GM12864 (cell line): ENCODE results near the gene SPARC.
"Not testable (repeated sequence)": the region's sequence is repeated elsewhere in the genome, so short reads cannot be mapped to it uniquely, and the experiment has no call there.

ENCODE experiments used
- DNase-seq: peaks from one replicate; pipeline ENCODE4 v3.0.0-alpha.2; 2011; ENCODE audit warnings: low read depth
- H3K4me3 ChIP-seq: 2 replicates; pipeline ENCODE4 v1.5.1; 2011; ENCODE audit warnings: mild to moderate bottlenecking, low read depth, low read length, control low read depth
- CTCF ChIP-seq: IDR thresholded peaks from 2 replicates; pipeline ENCODE4 v1.5.1; 2011; ENCODE audit warnings: low read depth, mild to moderate bottlenecking, moderate library complexity, low read length, control low read depth, inconsistent platforms; ENCODE audit errors: missing control alignments

Gene SPARC

GRCh38 chr5:151703227-151703626 is 16.5 kb upstream of the SPARC start:
- no peak overlapping the region for H3K4me3 ChIP-seq
- DNase-seq = peak; percentile 61
- TF ChIP-seq CTCF = no peak

DNA sequence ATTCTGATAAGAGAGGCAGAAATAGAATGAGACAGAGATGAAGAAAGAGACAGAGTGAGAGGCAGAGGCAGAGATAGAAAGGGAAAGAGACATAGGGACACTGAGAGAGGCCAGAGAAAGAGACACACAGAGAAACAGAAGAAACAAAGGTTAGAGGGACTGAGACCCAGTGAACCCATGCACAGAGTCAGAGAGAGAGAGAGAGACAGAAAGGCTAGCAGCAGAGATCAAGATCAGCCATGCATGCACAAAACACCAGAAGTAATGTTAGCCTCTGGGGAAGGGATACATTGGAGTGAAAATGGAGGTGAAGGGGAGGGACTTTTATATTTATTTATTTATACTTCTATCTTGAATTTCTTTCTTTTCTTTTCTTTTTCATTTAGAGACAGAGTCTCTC is 14.1 kb upstream of the SPARC start:
- DNase-seq = no peak
- no peak for TF ChIP-seq CTCF
- H3K4me3 ChIP-seq = no peak overlapping the region

- no peak for TF ChIP-seq CTCF
- no peak for DNase-seq
- H3K4me3 ChIP-seq = no peak overlapping the region
These were observed 13.6 kb upstream of the SPARC start for GRCh38 chr5:151700296-151700695.

DNA sequence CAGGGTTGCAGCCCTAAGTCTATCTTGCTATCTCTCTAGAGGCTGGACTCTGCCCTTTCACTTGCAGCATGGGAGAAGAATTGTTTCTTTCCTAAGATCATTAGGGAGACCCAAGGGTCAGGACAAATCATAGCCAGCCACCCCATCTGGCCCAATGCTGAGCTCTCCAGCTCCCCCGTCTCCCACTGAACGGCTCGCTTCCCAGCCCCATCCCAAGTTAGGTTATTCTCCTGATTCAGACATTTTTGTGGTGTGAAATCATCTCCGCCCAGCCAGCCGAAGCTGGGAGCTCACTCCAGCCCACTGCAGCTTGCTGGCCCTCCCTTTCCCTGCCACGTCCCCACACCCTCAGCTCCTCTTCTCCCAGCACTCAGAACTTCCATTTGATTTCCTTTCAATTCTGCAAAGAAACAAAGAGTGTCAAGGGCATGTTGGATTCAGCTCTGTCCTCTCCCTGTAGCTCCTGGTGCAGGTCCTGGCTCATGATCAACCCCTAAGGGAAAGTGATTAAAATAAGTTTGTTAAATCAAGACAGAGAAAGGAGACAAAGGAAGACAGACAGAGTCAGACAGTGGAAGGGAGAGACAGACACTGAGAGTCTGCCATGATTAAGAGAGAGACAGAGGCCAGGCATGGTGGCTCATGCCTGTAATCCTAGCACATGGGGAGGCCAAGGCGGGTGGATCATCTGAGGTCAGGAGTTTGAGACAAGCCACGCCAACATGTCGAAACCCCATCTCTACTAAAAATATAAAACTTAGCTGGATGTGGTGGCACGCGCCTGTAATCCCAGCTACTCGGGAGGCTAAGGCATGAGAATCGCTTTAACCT is 12.6 kb upstream of the SPARC start:
- TF ChIP-seq CTCF = no peak
- no peak for DNase-seq
- H3K4me3 ChIP-seq = no peak overlapping the region

DNA sequence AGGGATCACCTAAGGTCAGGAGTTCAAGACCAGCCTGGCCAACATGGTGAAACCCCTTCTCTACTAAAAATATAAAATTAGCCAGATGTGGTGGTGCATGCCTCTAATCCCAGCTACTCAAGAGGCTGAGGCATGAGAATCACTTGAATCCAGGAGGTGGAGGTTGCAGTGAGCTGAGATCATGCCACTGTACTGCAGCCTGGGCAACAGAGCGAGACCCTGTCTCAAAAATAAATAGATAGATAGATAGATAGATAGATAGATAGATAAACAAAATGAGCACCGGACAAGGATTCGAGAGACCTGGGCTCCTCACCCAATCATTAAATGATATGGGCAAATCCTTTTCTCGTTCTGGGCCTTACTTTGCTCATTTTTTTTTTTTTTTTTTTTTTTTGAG is 11.4 kb upstream of the SPARC start:
- not testable (repeated sequence) for DNase-seq, H3K4me3 ChIP-seq

DNA sequence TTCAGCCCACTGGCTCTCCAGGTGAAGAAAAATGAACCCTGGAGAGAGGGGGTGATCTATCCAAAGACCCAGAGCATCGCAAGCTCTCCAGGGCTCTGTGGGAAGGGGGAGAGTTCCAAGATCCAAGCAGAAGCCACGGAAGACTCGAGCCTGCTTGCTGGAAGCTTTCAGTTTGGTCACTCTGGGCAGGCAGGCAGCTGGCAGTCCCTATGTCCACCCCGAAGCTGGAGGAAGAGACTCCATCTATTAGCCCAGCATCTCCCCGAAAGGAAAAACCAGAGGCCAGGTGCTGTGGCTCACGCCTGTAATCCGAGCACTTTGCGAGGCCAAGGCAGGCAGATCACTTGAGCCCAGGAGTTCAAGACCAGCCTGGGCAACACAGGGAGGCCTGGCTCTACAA is 10.7 kb upstream of the SPARC start:
- H3K4me3 ChIP-seq = no peak overlapping the region
- DNase-seq = no peak
- no peak for TF ChIP-seq CTCF

GRCh38 chr5:151696470-151697061 is 9.9 kb upstream of the SPARC start:
- no peak for DNase-seq
- no peak for TF ChIP-seq CTCF
- no peak overlapping the region for H3K4me3 ChIP-seq
